Right atrium auricular region (tissue), 2 donors: ENCODE measurements around the gene PPP1R10. TPM values are rescaled to one million over a fixed set of nuclear protein-coding genes. Genes with fewer than 3 reads are reported as not detected.

ENCODE experiments used
- DNase-seq: peaks from one replicate; pipeline ENCODE4 v3.0.0-alpha.2; 2019; ENCODE audit warnings: low spot score
- H3K27ac ChIP-seq, 2 donors: fragments of 200-600 bp; sonication (generic); 1 replicate in 1 of 2; 2 replicates in 1 of 2; pipeline ENCODE4 v1.5.1; 2016 to 2019
- H3K27me3 ChIP-seq, 2 donors: fragments of 200-600 bp; sonication (generic); one replicate each; pipeline versions ENCODE4 v1.5.1 to v1.6.0; 2017 to 2019
- H3K36me3 ChIP-seq: fragments of 200-600 bp; sonication (generic); one replicate; pipeline ENCODE4 v1.5.1; 2016
- H3K4me1 ChIP-seq, 2 donors: fragments of 200-600 bp; sonication (generic); one replicate each; pipeline versions ENCODE4 v1.5.1 to v1.6.0; 2017 to 2019
- H3K4me3 ChIP-seq, 2 donors: fragments of 200-600 bp; sonication (generic); 1 replicate in 1 of 2; 2 replicates in 1 of 2; pipeline ENCODE4 v1.5.1; 2017 to 2019; ENCODE audit warnings: mild to moderate bottlenecking in 1 of 2, moderate library complexity in 1 of 2
- H3K9me3 ChIP-seq, 2 donors: fragments of 200-600 bp; sonication (generic); one replicate each; pipeline ENCODE4 v1.5.1; 2019
- CTCF ChIP-seq, 2 donors: fragments of 200-600 bp; sonication (generic); IDR thresholded peaks; one replicate each; pipeline ENCODE4 v1.5.1; 2019; ENCODE audit warnings: antibody characterized with exemption in 2 of 2
- total RNA-seq, 2 donors: library from RNA; depleted of rRNA; stranded (reverse); fragments of >200 nt; gene quantifications; one replicate each; pipeline ENCODE4 v1.1.0, GENCODE V29; 2016

PPP1R10 gene
- total RNA-seq, 2 donors from 2014 or later = 18.4 to 20.6 TPM

- no peak overlapping the region for H3K4me3 ChIP-seq
- no peaks in the 10 kb centered on the region for H3K27me3 ChIP-seq
- TF ChIP-seq CTCF (IDR thresholded peaks at IDR 0.05) = no peak
- H3K9me3 ChIP-seq = no peaks in the 10 kb centered on the region
- H3K36me3 ChIP-seq = peaks cover 98% of the 10 kb centered on the region
- H3K4me1 ChIP-seq = no peaks in the 10 kb centered on the region
- DNase-seq = no peak
- H3K27ac ChIP-seq = no peak overlapping the region
Measured at GRCh38 chr6:30655743-30656094, 38.7 kb upstream of the PPP1R10 start.

GRCh38 chr6:30654798-30655742, 38.0 kb upstream of the PPP1R10 start:
- no peak for DNase-seq
- no peak for TF ChIP-seq CTCF (IDR thresholded peaks at IDR 0.05)
- H3K27ac ChIP-seq = no peak overlapping the region
- no peaks in the 10 kb centered on the region for H3K4me1 ChIP-seq
- H3K4me3 ChIP-seq = no peak overlapping the region
- H3K9me3 ChIP-seq = no peaks in the 10 kb centered on the region
- H3K36me3 ChIP-seq = peaks cover 91% of the 10 kb centered on the region
- H3K27me3 ChIP-seq = no peaks in the 10 kb centered on the region

- H3K36me3 ChIP-seq = peaks cover 54% of the 10 kb centered on the region
- H3K4me1 ChIP-seq = peaks cover 0 to 18% of the 10 kb centered on the region in 2 donors
- H3K9me3 ChIP-seq = no peaks in the 10 kb centered on the region
- no peak overlapping the region for H3K27ac ChIP-seq
- H3K4me3 ChIP-seq = no peak overlapping the region
- H3K27me3 ChIP-seq = no peaks in the 10 kb centered on the region
- TF ChIP-seq CTCF (IDR thresholded peaks at IDR 0.05) = no peak
- no peak for DNase-seq
Measured at GRCh38 chr6:30651143-30651542, 34.1 kb upstream of the PPP1R10 start.

- DNase-seq = peak; percentile 64
- Histone ChIP-seq H3K27ac (peak overlapping the region; percentile 96 to 99), H3K9me3 (no peaks in the 10 kb centered on the region), H3K36me3 (peaks cover 18% of the 10 kb centered on the region), H3K27me3 (no peaks in the 10 kb centered on the region), H3K4me1 (peaks cover 0 to 19% of the 10 kb centered on the region in 2 donors), H3K4me3 (peak overlapping the region; percentile 97 to 100)
- no peak for TF ChIP-seq CTCF (IDR thresholded peaks at IDR 0.05)
Measured at GRCh38 chr6:30647242-30648116, 30.4 kb upstream of the PPP1R10 start.

GRCh38 chr6:30646450-30647241, 29.6 kb upstream of the PPP1R10 start, which contains the start of gene C6orf136:
Gene C6orf136 (plus strand): TSS chr6:30647133. CDS start chr6:30647232, 99 bp downstream.
- H3K36me3 ChIP-seq = peaks cover 9% of the 10 kb centered on the region
- TF ChIP-seq CTCF (IDR thresholded peaks at IDR 0.05) = no peak
- peak; percentile 90 for DNase-seq
- no peaks in the 10 kb centered on the region for H3K27me3 ChIP-seq
- H3K27ac ChIP-seq = peak within 1 kb of the TSS; percentile 96 to 99
- peaks cover 0 to 19% of the 10 kb centered on the region in 2 donors for H3K4me1 ChIP-seq
- H3K9me3 ChIP-seq = no peaks in the 10 kb centered on the region
- peak within 1 kb of the TSS; percentile 97 to 100 for H3K4me3 ChIP-seq
